HepG2 (cell line): ENCODE measurements around the gene TBC1D5. TPM values are rescaled to one million over a fixed set of nuclear protein-coding genes. Genes with fewer than 3 reads are reported as not detected.

Experiments used
- ATAC-seq: fragments of 200-7000 bp; cut with Tn5 transposase; 3 replicates; pipeline ENCODE4 v1.9.1; 2020; ENCODE audit warnings: mild to moderate bottlenecking, moderate library complexity
- BruUV-seq: library from RNA; stranded (reverse); fragments of 400-500 nt; replicated peaks from 2 replicates; lab custom pipeline; 2021; lab: Mats Ljungman, UMichigan
- CTCF ChIA-PET: fragments of 300-600 bp; formaldehyde crosslinking; extraction: SDS; loops from one replicate; lab custom pipeline; 2021; ENCODE audit warnings: low total read pairs, inconsistent platforms, low intra/inter-chr PET ratio; lab: Yijun Ruan, JAX
- POLR2A ChIA-PET: fragments of 350-600 bp; sonication (Branson Sonifier 250); formaldehyde crosslinking; loops from one replicate; lab custom pipeline; 2020; ENCODE audit warnings: antibody characterized with exemption, inconsistent platforms; lab: Yijun Ruan, JAX
- DNase-seq: peaks from one replicate; pipeline ENCODE4 v3.0.0-alpha.2; 2015; ENCODE audit warnings: low spot score
- FAIRE-seq: peaks from 3 replicates; lab custom pipeline; 2011; peaks lifted over from hg19 to GRCh38; lab: Jason Lieb, UNC
- H2AFZ ChIP-seq: one replicate; pipeline ENCODE4 v1.6.1; 2011; ENCODE audit warnings: low read length, inconsistent platforms
- H3K27ac ChIP-seq: fragments of 300-600 bp; 3 replicates; pipeline ENCODE4 v1.8.0; 2011; ENCODE audit warnings: mixed run types, mild to moderate bottlenecking, mixed read lengths, low read length, inconsistent platforms; ENCODE audit not compliant: insufficient read depth; ENCODE audit errors: extremely low read length
- H3K27me3 ChIP-seq, 2 experiments: fragments of 200-600 bp in 1 of 2; 2 replicates in 1 of 2; 3 replicates in 1 of 2; pipeline versions ENCODE4 v1.6.0 to v1.8.0; 2011; ENCODE audit warnings: low read length in 2 of 2, mild to moderate bottlenecking in 2 of 2, moderate library complexity in 2 of 2, inconsistent platforms in 1 of 2; ENCODE audit not compliant: insufficient read depth in 2 of 2, control insufficient read depth in 1 of 2
- H3K36me3 ChIP-seq, 2 experiments: fragments of 200-600 bp in 1 of 2; replicated peaks in 1 of 2; 2 replicates in 1 of 2; 3 replicates in 1 of 2; pipeline versions ENCODE4 v1.5.1 to v1.8.0; 2011; ENCODE audit warnings: low read length in 2 of 2, inconsistent platforms in 1 of 2; ENCODE audit not compliant: insufficient read depth in 2 of 2, control insufficient read depth in 1 of 2
- H3K4me1 ChIP-seq: 2 replicates; pipeline ENCODE4 v1.5.1; 2012; ENCODE audit warnings: low read length, inconsistent platforms; ENCODE audit not compliant: insufficient read depth
- H3K4me2 ChIP-seq: 2 replicates; pipeline ENCODE4 v1.6.0; 2011; ENCODE audit warnings: low read depth, low read length, inconsistent platforms
- H3K4me3 ChIP-seq, 3 experiments: fragments of 200-600 bp in 1 of 3; sonication (generic), shearing (Covaris generic) in 1 of 3; replicated peaks in 1 of 3; 2 replicates each; pipeline ENCODE4 v1.5.1; 2011 to 2016; ENCODE audit warnings: low read length in 3 of 3, inconsistent platforms in 2 of 3, low read depth in 2 of 3, mild to moderate bottlenecking in 2 of 3, control low read depth in 1 of 3, mixed read lengths in 1 of 3; ENCODE audit not compliant: insufficient read depth in 1 of 3
- H3K79me2 ChIP-seq: one replicate; pipeline ENCODE4 v1.6.1; 2011; ENCODE audit warnings: low read length, inconsistent platforms; ENCODE audit not compliant: insufficient read depth
- H3K9ac ChIP-seq: 2 replicates; pipeline ENCODE4 v1.6.0; 2011; ENCODE audit warnings: mild to moderate bottlenecking, low read depth, low read length, inconsistent platforms; ENCODE audit not compliant: insufficient read depth
- H3K9me3 ChIP-seq: 2 replicates; pipeline ENCODE4 v1.5.1; 2012; ENCODE audit warnings: mild to moderate bottlenecking, low read length
- H4K20me1 ChIP-seq: 2 replicates; pipeline ENCODE4 v1.6.0; 2011; ENCODE audit warnings: inconsistent platforms, mild to moderate bottlenecking, low read length, moderate library complexity; ENCODE audit not compliant: insufficient read depth
- ATF2 ChIP-seq: sonication (generic); formaldehyde crosslinking; IDR thresholded peaks from 2 replicates; pipeline ENCODE4 v1.4.0; 2020; ENCODE audit warnings: missing genetic modification reagents
- E2F5 ChIP-seq: sonication (generic); formaldehyde crosslinking; conservative IDR thresholded peaks from 2 replicates; pipeline ENCODE4 v1.4.0; 2020; ENCODE audit warnings: missing genetic modification reagents
- MXD4 ChIP-seq: IDR thresholded peaks from 2 replicates; pipeline ENCODE4 v1.6.1; 2016; ENCODE audit warnings: mild to moderate bottlenecking, missing biosample characterization, missing genetic modification reagents
- PCBP1 ChIP-seq: fragments of 200-400 bp; formaldehyde crosslinking; IDR thresholded peaks from 2 replicates; pipeline ENCODE4 v1.6.1; 2017; ENCODE audit warnings: mild to moderate bottlenecking, low read depth, low read length, borderline replicate concordance
- SALL2 ChIP-seq: sonication (generic); formaldehyde crosslinking; IDR thresholded peaks from 2 replicates; pipeline ENCODE4 v1.8.1; 2023; ENCODE audit warnings: mild to moderate bottlenecking, missing genetic modification reagents, inconsistent platforms
- TEAD2 ChIP-seq: sonication (generic); formaldehyde crosslinking; IDR thresholded peaks from 2 replicates; pipeline ENCODE4 v1.9.0; 2021; ENCODE audit warnings: missing genetic modification reagents
- ZMYM3 ChIP-seq: sonication (generic); formaldehyde crosslinking; IDR thresholded peaks from 2 replicates; pipeline ENCODE4 v1.5.1; 2020; ENCODE audit warnings: mild to moderate bottlenecking, missing genetic modification reagents
- ZNF282 ChIP-seq: fragments of 450-650 bp; IDR thresholded peaks from 2 replicates; pipeline ENCODE4 v1.6.1; 2018; ENCODE audit not compliant: partially characterized antibody
- ZNF598 ChIP-seq: sonication (generic); formaldehyde crosslinking; IDR thresholded peaks from 2 replicates; pipeline ENCODE4 v1.5.1; 2020; ENCODE audit warnings: mild to moderate bottlenecking, missing genetic modification reagents, borderline replicate concordance
- WGBS: methylation state at CpG from one replicate; pipeline ENCODE4 v1.1.6; 2017; ENCODE audit warnings: low lambda C conversion rate; 5-methylcytosine and 5-hydroxymethylcytosine counted together
- in situ Hi-C: cut with HindIII; loops from 2 replicates; pipeline ENCODE4 v1.10.0; 2017; ENCODE audit warnings: low pct_unique_long_range_greater_than_20kb; ENCODE audit not compliant: extremely low pct_ligation_motif_present
- intact Hi-C: fragments of 100-400 bp; cut with micrococcal nuclease; formaldehyde crosslinking; loops from one replicate; pipeline ENCODE4 v1.10.0; 2022; ENCODE audit not compliant: unreplicated experiment
- polyA plus RNA-seq, 8 experiments: library from polyadenylated mRNA; depleted of rRNA in 3 of 8; stranded (reverse) in 7 of 8; unstranded in 1 of 8; fragments of >200 nt; fragmentation: Illumina TruSeq in 4 of 8; extraction: Trizol in 4 of 8; gene quantifications; 2 replicates each; pipeline versions ENCODE4 v1.2.1 to v1.2.3, GENCODE V29; 2011 to 2016; ENCODE audit warnings: low read depth in 4 of 8, missing spikeins in 1 of 8, mixed read lengths in 1 of 8; ENCODE audit not compliant: insufficient read depth in 1 of 8
- total RNA-seq, 5 experiments: library from RNA; depleted of rRNA; stranded (reverse); fragments of >200 nt; fragmentation: Illumina TruSeq; extraction: Trizol; gene quantifications; 2 replicates each; pipeline ENCODE4 v1.2.3, GENCODE V29; 2016; ENCODE audit warnings: low read depth in 1 of 5

TBC1D5 gene
- total and polyA plus RNA-seq, 2 of the 13 experiments (the other 11 are each of a cell fraction or from before 2014, with no cell fraction given), result 19.2 to 33.3 TPM

GRCh38 chr3:17626395-17626794 lies 116.0 kb downstream of the TBC1D5 start:
- FAIRE-seq, result no peak
- no peaks in the 10 kb centered on the region for H3K9me3 ChIP-seq
- 95% methylated on average over 1 of the region's 1 CpG for WGBS
- no peaks in the 10 kb centered on the region; the same call in 1 of the 2 replicates for H4K20me1 ChIP-seq
- ChIA-PET POLR2A (no interaction called here), CTCF (no interaction called here)
- H3K36me3 ChIP-seq, result 0 out of 5 replicates have a peak, but pooled peaks cover 0 to 6% of the 10 kb centered on the region in 2 experiments
- H3K4me2 ChIP-seq, result no peak overlapping the region
- no peak overlapping the region for H3K9ac ChIP-seq
- no peak overlapping the region for H3K4me3 ChIP-seq
- no peak for ATAC-seq
- H3K27me3 ChIP-seq, result no peaks in the 10 kb centered on the region
- no TSS peak for BruUV-seq
- H3K27ac ChIP-seq, result no peak overlapping the region
- no peak overlapping the region for H2AFZ ChIP-seq
- DNase-seq, result no peak
- in situ Hi-C loops (no loop called here), intact Hi-C loops (no loop called here)
- no peaks in the 10 kb centered on the region for H3K79me2 ChIP-seq
- TF ChIP-seq ZMYM3 (CRISPR knock-in tag) (no peak), E2F5 (CRISPR knock-in tag) (no peak), MXD4 (CRISPR knock-in tag) (no peak), ZNF282 (no peak), ZNF598 (CRISPR knock-in tag) (no peak), TEAD2 (no peak), PCBP1 (no peak), SALL2 (CRISPR knock-in tag) (no peak), ATF2 (CRISPR knock-in tag) (no peak)
- H3K4me1 ChIP-seq, result no peaks in the 10 kb centered on the region
